Neutrophil (primary cell): ENCODE results near the gene RPL36AL.

Source experiments
- H3K27ac ChIP-seq: fragments of 200-600 bp; sonication (generic); 2 replicates; pipeline ENCODE4 v1.5.1; 2016; ENCODE audit warnings: mild to moderate bottlenecking, moderate library complexity
- H3K27me3 ChIP-seq: fragments of 200-600 bp; sonication (generic); 2 replicates; pipeline ENCODE4 v1.6.0; 2016; ENCODE audit warnings: mild to moderate bottlenecking
- H3K36me3 ChIP-seq: fragments of 200-600 bp; sonication (generic); 2 replicates; pipeline ENCODE4 v1.5.1; 2017
- H3K4me1 ChIP-seq, 2 experiments: fragments of 200-600 bp in 1 of 2; sonication (generic) in 1 of 2; 1 replicate in 1 of 2; 2 replicates in 1 of 2; pipeline versions ENCODE4 v1.5.1 to v1.6.1; 2013 to 2016; ENCODE audit warnings: low read depth in 1 of 2, low read length in 1 of 2, mild to moderate bottlenecking in 1 of 2, moderate library complexity in 1 of 2; ENCODE audit not compliant: control insufficient read depth in 1 of 2, insufficient read depth in 1 of 2
- H3K4me3 ChIP-seq, 2 experiments: fragments of 200-600 bp in 1 of 2; sonication (generic) in 1 of 2; 1 replicate in 1 of 2; 2 replicates in 1 of 2; pipeline ENCODE4 v1.5.1; 2013 to 2016; ENCODE audit warnings: low read depth in 1 of 2, low read length in 1 of 2, mild to moderate bottlenecking in 1 of 2, moderate library complexity in 1 of 2
- H3K9me3 ChIP-seq: fragments of 200-600 bp; sonication (generic); 2 replicates; pipeline ENCODE4 v1.5.1; 2016
- TF ChIP-seq, protein P1 (sequence below): fragments of 200-600 bp; sonication (generic); IDR thresholded peaks from 2 replicates; pipeline ENCODE4 v1.5.1; 2016; ENCODE audit warnings: antibody characterized with exemption

Gene RPL36AL

DNA sequence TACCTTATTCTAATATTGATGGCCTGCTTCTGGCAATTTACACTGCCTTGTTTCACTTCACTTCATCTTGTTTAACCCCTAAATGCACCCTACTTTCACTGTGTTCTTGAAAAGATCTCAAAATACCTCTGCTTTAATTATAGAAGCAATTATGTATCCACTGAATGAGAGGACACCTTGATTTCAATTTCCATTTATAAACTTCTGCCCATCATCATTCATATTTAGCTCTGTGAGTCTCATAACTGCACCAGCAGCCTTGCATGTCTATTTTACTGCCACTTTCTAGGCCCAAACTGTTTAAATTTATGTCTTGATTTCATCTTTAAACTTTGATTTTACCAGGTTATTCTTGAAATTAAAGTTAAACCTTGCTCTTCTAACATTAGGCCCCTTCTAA, 21.7 kb upstream of the RPL36AL start:
- H3K4me1 ChIP-seq = no peaks in the 10 kb centered on the region
- no peaks in the 10 kb centered on the region for H3K27me3 ChIP-seq
- H3K9me3 ChIP-seq = no peaks in the 10 kb centered on the region
- H3K27ac ChIP-seq = no peak overlapping the region
- H3K36me3 ChIP-seq = no peaks in the 10 kb centered on the region
- TF ChIP-seq, protein P1, sequence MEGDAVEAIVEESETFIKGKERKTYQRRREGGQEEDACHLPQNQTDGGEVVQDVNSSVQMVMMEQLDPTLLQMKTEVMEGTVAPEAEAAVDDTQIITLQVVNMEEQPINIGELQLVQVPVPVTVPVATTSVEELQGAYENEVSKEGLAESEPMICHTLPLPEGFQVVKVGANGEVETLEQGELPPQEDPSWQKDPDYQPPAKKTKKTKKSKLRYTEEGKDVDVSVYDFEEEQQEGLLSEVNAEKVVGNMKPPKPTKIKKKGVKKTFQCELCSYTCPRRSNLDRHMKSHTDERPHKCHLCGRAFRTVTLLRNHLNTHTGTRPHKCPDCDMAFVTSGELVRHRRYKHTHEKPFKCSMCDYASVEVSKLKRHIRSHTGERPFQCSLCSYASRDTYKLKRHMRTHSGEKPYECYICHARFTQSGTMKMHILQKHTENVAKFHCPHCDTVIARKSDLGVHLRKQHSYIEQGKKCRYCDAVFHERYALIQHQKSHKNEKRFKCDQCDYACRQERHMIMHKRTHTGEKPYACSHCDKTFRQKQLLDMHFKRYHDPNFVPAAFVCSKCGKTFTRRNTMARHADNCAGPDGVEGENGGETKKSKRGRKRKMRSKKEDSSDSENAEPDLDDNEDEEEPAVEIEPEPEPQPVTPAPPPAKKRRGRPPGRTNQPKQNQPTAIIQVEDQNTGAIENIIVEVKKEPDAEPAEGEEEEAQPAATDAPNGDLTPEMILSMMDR = no peak
- H3K4me3 ChIP-seq = no peak overlapping the region

DNA sequence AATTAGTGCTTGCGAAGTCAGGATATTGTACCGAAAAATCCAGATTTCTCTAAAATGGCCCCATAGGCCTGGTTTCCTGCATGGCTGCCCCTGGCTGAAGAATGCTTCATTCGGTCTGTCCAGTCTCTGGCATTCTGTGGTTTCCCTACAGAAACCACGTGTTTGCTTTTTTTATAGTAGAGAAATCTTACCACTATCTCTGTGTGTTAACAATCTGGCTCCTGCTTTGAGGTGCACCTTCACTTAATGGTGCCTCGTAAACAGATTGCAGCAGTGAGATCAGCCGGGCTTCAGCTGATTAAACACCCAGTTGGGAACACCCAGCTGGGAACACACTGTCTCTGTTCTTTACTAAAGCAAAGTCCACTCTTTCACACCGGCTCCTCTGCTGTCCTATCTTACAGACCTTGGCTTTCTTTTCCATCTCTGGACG, 21.3 kb upstream of the RPL36AL start:
- Histone ChIP-seq H3K27me3 (no peaks in the 10 kb centered on the region), H3K4me3 (no peak overlapping the region), H3K9me3 (no peaks in the 10 kb centered on the region), H3K27ac (no peak overlapping the region), H3K4me1 (no peaks in the 10 kb centered on the region), H3K36me3 (no peaks in the 10 kb centered on the region)
- TF ChIP-seq, protein P1 = no peak

DNA sequence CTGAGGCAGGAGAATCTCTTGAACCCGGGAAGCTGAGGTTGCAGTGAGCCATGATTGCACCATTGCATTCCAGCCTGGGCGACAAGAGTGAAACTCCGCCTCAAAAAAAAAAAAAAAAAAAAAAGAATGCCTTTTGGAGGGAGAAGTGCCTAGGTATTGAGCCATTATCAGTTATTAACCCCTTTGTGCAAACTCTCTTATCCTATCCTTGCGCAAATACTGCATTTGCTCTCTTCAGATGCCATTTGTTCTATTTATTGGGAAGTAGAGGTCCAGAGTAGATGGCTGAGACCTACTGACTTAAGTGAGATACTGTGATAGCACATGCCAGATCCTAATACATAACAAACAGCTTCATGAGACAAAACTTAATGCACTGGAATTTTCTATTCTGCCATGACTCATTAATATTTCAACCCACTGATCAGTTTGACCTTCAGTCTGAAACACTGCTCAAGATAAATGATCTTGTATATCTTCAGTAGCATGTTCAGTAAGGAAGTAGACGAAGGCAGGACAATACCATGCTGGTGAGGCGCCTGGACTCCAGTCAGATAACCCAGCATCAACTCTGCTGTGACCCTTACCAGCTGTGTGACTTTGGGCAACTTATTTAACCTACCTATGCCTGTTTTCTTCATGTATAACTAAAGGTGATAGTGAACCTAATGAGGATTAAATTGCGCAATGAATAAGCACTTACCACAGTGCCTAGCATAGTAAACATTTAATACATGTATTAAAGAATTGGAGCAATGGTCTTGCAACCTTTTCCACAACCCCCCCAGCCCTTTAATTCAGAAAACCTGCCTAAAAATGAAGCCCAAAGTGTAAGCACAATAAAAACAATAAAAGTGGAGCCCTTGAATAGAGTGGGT, 20.4 kb upstream of the RPL36AL start:
- no peaks in the 10 kb centered on the region for H3K27me3 ChIP-seq
- H3K27ac ChIP-seq = no peak overlapping the region
- no peak overlapping the region for H3K4me3 ChIP-seq
- no peaks in the 10 kb centered on the region for H3K4me1 ChIP-seq
- no peaks in the 10 kb centered on the region for H3K9me3 ChIP-seq
- TF ChIP-seq, protein P1 = no peak
- H3K36me3 ChIP-seq = no peaks in the 10 kb centered on the region

DNA sequence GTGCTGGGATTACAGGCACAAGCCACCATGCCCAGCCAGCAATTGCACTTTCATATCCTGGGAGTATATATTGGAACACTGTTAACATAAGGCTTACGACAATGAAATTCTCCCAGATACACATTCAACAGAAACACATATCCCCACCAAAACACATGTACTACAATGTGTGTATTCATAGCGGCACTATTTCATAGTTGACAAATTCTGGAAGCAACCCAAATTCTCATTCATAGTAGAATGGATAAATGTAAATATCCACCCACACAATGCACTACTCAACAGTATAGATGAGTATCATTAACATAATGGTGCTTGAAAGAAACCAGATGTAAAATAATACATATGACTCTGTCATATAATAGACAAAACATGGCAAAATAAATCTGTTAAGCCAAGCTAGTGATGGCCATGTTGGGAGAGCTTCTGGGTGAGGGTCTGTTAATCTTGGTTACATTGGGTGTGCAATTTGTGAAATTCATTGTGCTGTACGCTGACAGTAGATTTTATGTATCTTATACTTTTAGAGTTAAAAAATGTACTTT, 17.2 kb upstream of the RPL36AL start:
- TF ChIP-seq, protein P1 = no peak
- Histone ChIP-seq H3K27me3 (no peaks in the 10 kb centered on the region), H3K4me3 (no peak overlapping the region), H3K36me3 (no peaks in the 10 kb centered on the region), H3K9me3 (no peaks in the 10 kb centered on the region), H3K27ac (no peak overlapping the region), H3K4me1 (peaks cover 23 to 26% of the 10 kb centered on the region in 2 experiments)

DNA sequence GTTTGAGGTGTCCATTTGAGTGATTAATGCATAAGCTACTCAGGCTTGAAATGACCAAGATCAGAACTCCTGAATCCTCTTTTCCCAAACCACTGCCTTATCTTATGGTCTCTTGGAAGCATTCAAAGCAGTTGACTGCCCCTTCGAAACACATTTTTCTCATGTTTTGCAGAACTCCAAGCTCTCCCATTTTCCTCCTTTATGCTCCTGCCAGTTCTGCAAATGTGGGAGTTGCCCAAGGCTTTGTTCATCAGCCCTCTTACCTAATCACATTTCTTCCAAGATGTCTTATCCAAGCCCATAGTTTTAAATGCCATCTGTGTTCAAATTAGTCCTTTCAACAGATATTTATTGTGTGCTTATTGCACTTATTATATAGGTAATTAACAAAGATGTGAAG, 16.4 kb upstream of the RPL36AL start:
- Histone ChIP-seq H3K4me1 (peaks cover 25 to 30% of the 10 kb centered on the region in 2 experiments), H3K27ac (no peak overlapping the region), H3K27me3 (no peaks in the 10 kb centered on the region), H3K9me3 (no peaks in the 10 kb centered on the region), H3K4me3 (no peak overlapping the region), H3K36me3 (no peaks in the 10 kb centered on the region)
- TF ChIP-seq, protein P1 = no peak
